ENCODE measurements around the gene CDC42EP2.

The CDC42EP2 gene

DNA sequence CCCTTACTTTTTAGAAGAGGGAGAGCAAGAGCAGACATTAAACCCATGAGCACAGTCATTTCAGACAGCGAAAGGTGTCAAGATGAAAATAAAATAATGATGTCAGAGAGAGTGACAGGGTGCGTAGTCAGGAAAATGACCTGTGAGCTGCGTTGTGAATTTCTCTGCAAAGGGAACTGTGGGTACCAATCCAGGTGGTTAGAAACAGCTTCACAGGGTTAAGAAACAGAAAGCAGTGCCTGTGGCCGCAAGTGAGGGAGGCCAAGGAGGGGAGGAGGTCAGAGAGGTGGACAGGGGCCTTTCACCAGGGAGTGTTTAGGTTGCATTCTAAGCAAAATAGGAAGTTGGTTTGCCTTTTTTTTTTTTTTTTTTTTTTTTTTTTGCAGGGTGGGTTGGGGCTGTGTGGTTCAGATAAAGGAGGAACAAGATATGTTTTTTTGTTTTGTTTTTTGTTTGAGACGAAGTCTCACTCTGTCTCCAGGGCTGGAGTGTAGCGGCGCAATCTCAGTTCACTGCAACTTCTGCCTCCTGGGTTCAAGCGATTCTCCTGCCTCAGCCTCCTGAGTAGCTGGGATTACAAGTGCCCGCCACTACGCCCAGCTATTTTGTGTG lies 47.8 kb downstream of the CDC42EP2 start:
- Histone ChIP-seq H3K9me3 (ENCODE audit: control insufficient read depth in 2 of 2, low read length in 2 of 2) (no peaks in the 10 kb centered on the region), H3K27ac (ENCODE audit: low read length) (no peak overlapping the region), H3K36me3 (ENCODE audit: control insufficient read depth in 2 of 2, insufficient read depth in 2 of 2, low read length in 2 of 2) (no peaks in the 10 kb centered on the region), H3K9ac (ENCODE audit: low read length in 2 of 2) (no peak overlapping the region), H3K4me3 (ENCODE audit: low read length in 2 of 2) (no peak overlapping the region), H3K4me1 (ENCODE audit: control insufficient read depth, insufficient read depth, low read length) (peaks cover 3% of the 10 kb centered on the region), H3K27me3 (ENCODE audit: control insufficient read depth in 1 of 2, insufficient read depth in 2 of 2, low read length in 2 of 2) (no peaks in the 10 kb centered on the region)

DNA sequence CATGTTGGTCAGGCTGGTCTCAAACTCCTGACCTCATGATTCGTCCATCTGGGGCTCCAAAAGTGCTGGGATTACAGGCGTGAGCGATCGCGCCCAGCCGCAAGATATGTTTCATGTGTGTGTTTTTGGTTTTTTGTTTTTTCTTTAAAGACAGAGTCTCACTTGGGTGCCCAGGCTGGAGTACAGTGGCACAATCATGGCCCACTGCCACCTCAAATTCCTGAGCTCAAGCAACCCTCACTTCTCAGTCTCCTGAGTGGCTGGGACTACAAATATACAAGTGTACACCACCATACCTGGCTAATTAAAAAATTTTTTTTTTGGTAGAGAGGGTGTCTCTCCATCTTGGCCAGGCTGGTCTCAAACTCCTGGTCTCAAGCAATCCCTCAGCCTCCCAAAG lies 48.3 kb downstream of the CDC42EP2 start:
- peaks cover 3% of the 10 kb centered on the region for H3K4me1 ChIP-seq (ENCODE audit: control insufficient read depth, insufficient read depth, low read length)
- H3K4me3 ChIP-seq (ENCODE audit: low read length in 2 of 2) = no peak overlapping the region
- H3K9me3 ChIP-seq (ENCODE audit: control insufficient read depth in 2 of 2, low read length in 2 of 2) = no peaks in the 10 kb centered on the region
- no peaks in the 10 kb centered on the region for H3K27me3 ChIP-seq (ENCODE audit: control insufficient read depth in 1 of 2, insufficient read depth in 2 of 2, low read length in 2 of 2)
- no peaks in the 10 kb centered on the region for H3K36me3 ChIP-seq (ENCODE audit: control insufficient read depth in 2 of 2, insufficient read depth in 2 of 2, low read length in 2 of 2)
- no peak overlapping the region for H3K9ac ChIP-seq (ENCODE audit: low read length in 2 of 2)
- no peak overlapping the region for H3K27ac ChIP-seq (ENCODE audit: low read length)

DNA sequence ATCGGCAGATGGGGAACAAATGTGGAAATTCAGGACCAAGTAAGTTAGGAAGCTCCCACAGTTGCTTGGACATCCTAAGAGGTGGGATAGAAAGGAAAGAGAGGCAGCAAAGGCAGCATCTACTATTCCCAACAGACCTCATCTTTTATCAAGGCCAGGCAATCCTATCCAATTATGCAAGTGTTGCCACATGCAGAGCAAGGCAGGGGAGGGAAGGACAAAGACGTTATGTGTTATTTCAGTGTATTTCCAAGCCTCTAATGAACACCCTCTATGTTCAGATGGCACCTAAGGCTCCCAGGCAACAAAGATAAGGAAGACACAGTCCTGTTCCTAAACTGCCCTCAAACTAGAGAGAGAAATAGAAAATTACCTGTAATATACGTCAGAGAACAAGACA lies 49.1 kb downstream of the CDC42EP2 start:
- no peaks in the 10 kb centered on the region for H3K36me3 ChIP-seq (ENCODE audit: control insufficient read depth in 2 of 2, insufficient read depth in 2 of 2, low read length in 2 of 2)
- no peak overlapping the region for H3K27ac ChIP-seq (ENCODE audit: low read length)
- H3K27me3 ChIP-seq (ENCODE audit: control insufficient read depth in 1 of 2, insufficient read depth in 2 of 2, low read length in 2 of 2) = no peaks in the 10 kb centered on the region
- H3K9ac ChIP-seq (ENCODE audit: low read length in 2 of 2) = no peak overlapping the region
- peaks cover 3% of the 10 kb centered on the region for H3K4me1 ChIP-seq (ENCODE audit: control insufficient read depth, insufficient read depth, low read length)
- no peak overlapping the region for H3K4me3 ChIP-seq (ENCODE audit: low read length in 2 of 2)
- no peaks in the 10 kb centered on the region for H3K9me3 ChIP-seq (ENCODE audit: control insufficient read depth in 2 of 2, low read length in 2 of 2)

DNA sequence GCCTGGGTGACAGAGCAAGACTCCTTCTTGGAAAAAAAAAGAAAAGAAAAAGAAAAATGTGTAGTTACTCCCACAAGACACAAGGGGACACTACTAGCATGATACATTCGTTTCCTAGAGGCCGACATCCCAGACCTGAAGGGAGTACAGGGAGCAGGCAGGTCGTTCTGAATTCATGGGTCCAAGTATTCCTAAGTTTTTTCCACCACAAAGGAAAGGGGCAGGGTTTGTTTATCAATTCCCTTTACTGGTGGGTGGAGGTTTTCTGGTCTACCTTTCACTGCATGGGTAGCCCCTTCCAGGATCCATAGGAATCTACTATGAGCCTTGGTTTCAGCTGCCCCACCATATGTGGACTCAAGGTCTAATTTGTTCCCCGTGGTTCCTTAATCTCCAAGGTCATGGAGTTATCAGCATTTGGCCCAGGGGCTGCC lies 51.7 kb downstream of the CDC42EP2 start:
- Histone ChIP-seq H3K9ac (ENCODE audit: low read length in 2 of 2) (no peak overlapping the region), H3K36me3 (ENCODE audit: control insufficient read depth in 2 of 2, insufficient read depth in 2 of 2, low read length in 2 of 2) (no peaks in the 10 kb centered on the region), H3K9me3 (ENCODE audit: control insufficient read depth in 2 of 2, low read length in 2 of 2) (no peaks in the 10 kb centered on the region), H3K27ac (ENCODE audit: low read length) (no peak overlapping the region), H3K27me3 (ENCODE audit: control insufficient read depth in 1 of 2, insufficient read depth in 2 of 2, low read length in 2 of 2) (no peaks in the 10 kb centered on the region), H3K4me3 (ENCODE audit: low read length in 2 of 2) (no peak overlapping the region), H3K4me1 (ENCODE audit: control insufficient read depth, insufficient read depth, low read length) (peaks cover 3% of the 10 kb centered on the region)

DNA sequence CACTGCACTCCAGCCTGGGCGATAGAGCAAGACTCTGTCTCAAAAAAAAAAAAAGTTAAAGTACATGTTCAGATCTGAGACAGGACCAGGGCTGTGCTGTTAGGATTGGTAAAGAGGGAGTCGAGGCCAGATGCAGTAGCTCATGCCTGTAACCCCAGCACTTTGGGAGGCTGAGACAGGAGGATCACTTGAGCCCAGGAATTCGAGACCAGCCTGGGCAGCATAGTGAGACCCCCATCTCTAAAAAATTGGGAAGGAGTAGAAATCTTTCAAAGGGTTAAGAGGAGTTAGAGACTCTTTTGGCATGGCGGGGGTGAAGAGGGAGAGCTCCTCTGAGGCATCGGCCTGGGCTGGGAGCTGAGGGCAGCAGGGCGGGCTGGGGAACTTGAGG lies 56.0 kb downstream of the CDC42EP2 start:
- H3K4me3 ChIP-seq (ENCODE audit: low read length in 2 of 2) = no peak overlapping the region
- no peak overlapping the region for H3K9ac ChIP-seq (ENCODE audit: low read length in 2 of 2)
- peaks cover 3% of the 10 kb centered on the region for H3K4me1 ChIP-seq (ENCODE audit: control insufficient read depth, insufficient read depth, low read length)
- no peaks in the 10 kb centered on the region for H3K9me3 ChIP-seq (ENCODE audit: control insufficient read depth in 2 of 2, low read length in 2 of 2)
- no peaks in the 10 kb centered on the region for H3K36me3 ChIP-seq (ENCODE audit: control insufficient read depth in 2 of 2, insufficient read depth in 2 of 2, low read length in 2 of 2)
- no peak overlapping the region for H3K27ac ChIP-seq (ENCODE audit: low read length)
- H3K27me3 ChIP-seq (ENCODE audit: control insufficient read depth in 1 of 2, insufficient read depth in 2 of 2, low read length in 2 of 2) = no peaks in the 10 kb centered on the region

Measured in stomach smooth muscle (tissue), 2 donors.